HEK293 (cell line): ENCODE results near the gene TRIM46.
A peak's percentile ranks its signal among the peaks of the same experiment; 100 is the strongest.
"Not testable (repeated sequence)": the region's sequence is repeated elsewhere in the genome, so short reads cannot be mapped to it uniquely, and the experiment has no call there.

Experiments used
- CTCF ChIA-PET: fragments of 350-600 bp; formaldehyde crosslinking; extraction: SDS; loops from one replicate; lab custom pipeline; 2021; ENCODE audit warnings: antibody characterized with exemption; lab: Yijun Ruan, JAX
- POLR2A ChIA-PET: fragments of 300-600 bp; formaldehyde crosslinking; extraction: SDS; loops from one replicate; lab custom pipeline; 2020; ENCODE audit warnings: antibody characterized with exemption, inconsistent platforms; lab: Yijun Ruan, JAX
- H3K27ac ChIP-seq: fragments of 200-500 bp; sonication (Bioruptor generic); 2 replicates; pipeline ENCODE4 v1.5.1; 2014; ENCODE audit warnings: low read depth, low read length, control low read depth, inconsistent platforms; ENCODE audit errors: extremely low read depth
- H3K36me3 ChIP-seq, 2 experiments: fragments of 200-500 bp in 1 of 2; sonication (Bioruptor generic) in 1 of 2; 1 replicate in 1 of 2; 2 replicates in 1 of 2; pipeline ENCODE4 v1.5.1; 2014 to 2017; ENCODE audit warnings: inconsistent platforms in 2 of 2, low read length in 2 of 2; ENCODE audit not compliant: control insufficient read depth in 2 of 2, insufficient read depth in 1 of 2
- H3K4me1 ChIP-seq: fragments of 200-500 bp; sonication (Bioruptor generic); 2 replicates; pipeline ENCODE4 v1.5.1; 2014; ENCODE audit warnings: mild to moderate bottlenecking, low read length, inconsistent platforms; ENCODE audit not compliant: control insufficient read depth, insufficient read depth
- H3K4me3 ChIP-seq: 2 replicates; pipeline ENCODE4 v1.5.1; 2011; ENCODE audit warnings: low read depth, mild to moderate bottlenecking, control low read depth, low read length, moderate library complexity
- H3K9me3 ChIP-seq: fragments of 200-500 bp; sonication (Bioruptor generic); 2 replicates; pipeline ENCODE4 v1.5.1; 2014; ENCODE audit warnings: low read depth, low read length, inconsistent platforms; ENCODE audit not compliant: control insufficient read depth, insufficient read depth
- HOXD13 ChIP-seq: sonication (generic); formaldehyde crosslinking; IDR thresholded peaks from 2 replicates; pipeline ENCODE4 v1.8.0; 2022; ENCODE audit warnings: missing genetic modification reagents, borderline replicate concordance
- SP2 ChIP-seq: fragments of 450-650 bp; formaldehyde crosslinking; IDR thresholded peaks from 2 replicates; pipeline ENCODE4 v1.5.1; 2016; ENCODE audit warnings: missing biosample characterization, missing genetic modification characterization
- SP3 ChIP-seq: fragments of 450-650 bp; formaldehyde crosslinking; IDR thresholded peaks from 2 replicates; pipeline ENCODE4 v1.5.1; 2016; ENCODE audit warnings: missing biosample characterization, missing genetic modification characterization
- ZBTB7A ChIP-seq: fragments of 450-650 bp; formaldehyde crosslinking; IDR thresholded peaks from 2 replicates; pipeline ENCODE4 v1.5.1; 2016; ENCODE audit warnings: low read depth, missing biosample characterization, missing genetic modification characterization
- ZBTB8A ChIP-seq: fragments of 450-650 bp; formaldehyde crosslinking; IDR thresholded peaks from 2 replicates; pipeline ENCODE4 v1.5.1; 2016; ENCODE audit warnings: missing biosample characterization, missing genetic modification characterization
- ZFP69B ChIP-seq: fragments of 450-650 bp; formaldehyde crosslinking; IDR thresholded peaks from 2 replicates; pipeline ENCODE4 v1.5.1; 2016; ENCODE audit warnings: missing biosample characterization, missing genetic modification characterization
- ZNF114 ChIP-seq: fragments of 450-650 bp; formaldehyde crosslinking; IDR thresholded peaks from 2 replicates; pipeline ENCODE4 v1.5.0; 2017; ENCODE audit warnings: missing biosample characterization, missing genetic modification characterization
- ZNF274 ChIP-seq, 2 experiments: fragments of 200-500 bp in 1 of 2; fragments of 450-650 bp in 1 of 2; sonication (Bioruptor generic) in 1 of 2; formaldehyde crosslinking in 1 of 2; IDR thresholded peaks; 2 replicates each; pipeline versions ENCODE4 v1.5.1 to v1.6.1; 2014 to 2016; ENCODE audit warnings: borderline replicate concordance in 1 of 2, inconsistent platforms in 1 of 2, low read length in 1 of 2, missing biosample characterization in 1 of 2, missing genetic modification characterization in 1 of 2
- ZNF311 ChIP-seq: fragments of 450-650 bp; formaldehyde crosslinking; IDR thresholded peaks from 2 replicates; pipeline ENCODE4 v1.5.1; 2017; ENCODE audit warnings: missing biosample characterization, missing genetic modification characterization, borderline replicate concordance
- ZNF324 ChIP-seq: fragments of 450-650 bp; formaldehyde crosslinking; IDR thresholded peaks from 2 replicates; pipeline ENCODE4 v1.5.1; 2016; ENCODE audit warnings: missing biosample characterization, missing genetic modification characterization
- ZNF350 ChIP-seq: fragments of 450-650 bp; formaldehyde crosslinking; IDR thresholded peaks from 2 replicates; pipeline ENCODE4 v1.5.0; 2017; ENCODE audit warnings: missing biosample characterization, mild to moderate bottlenecking, missing genetic modification characterization
- ZNF416 ChIP-seq: fragments of 450-650 bp; formaldehyde crosslinking; IDR thresholded peaks from 2 replicates; pipeline ENCODE4 v1.5.1; 2016; ENCODE audit warnings: missing biosample characterization, missing genetic modification characterization
- ZNF514 ChIP-seq: fragments of 450-650 bp; formaldehyde crosslinking; IDR thresholded peaks from 2 replicates; pipeline ENCODE4 v1.5.1; 2016; ENCODE audit warnings: missing biosample characterization, missing genetic modification characterization
- ZNF654 ChIP-seq: fragments of 450-650 bp; formaldehyde crosslinking; IDR thresholded peaks from 2 replicates; pipeline ENCODE4 v1.5.1; 2016; ENCODE audit warnings: low read depth, missing biosample characterization, missing genetic modification characterization
- ZNF701 ChIP-seq: fragments of 450-650 bp; formaldehyde crosslinking; IDR thresholded peaks from 2 replicates; pipeline ENCODE4 v1.5.1; 2016; ENCODE audit warnings: missing biosample characterization, missing genetic modification characterization
- ZNF747 ChIP-seq: fragments of 450-650 bp; formaldehyde crosslinking; IDR thresholded peaks from 2 replicates; pipeline ENCODE4 v1.5.1; 2016; ENCODE audit warnings: missing biosample characterization, missing genetic modification characterization
- ZSCAN23 ChIP-seq: fragments of 450-650 bp; formaldehyde crosslinking; IDR thresholded peaks from 2 replicates; pipeline ENCODE4 v1.5.1; 2016; ENCODE audit warnings: missing biosample characterization, missing genetic modification characterization
- TF ChIP-seq, protein P1 (sequence below): fragments of 450-650 bp; formaldehyde crosslinking; IDR thresholded peaks from 2 replicates; pipeline ENCODE4 v1.5.1; 2016; ENCODE audit warnings: missing biosample characterization, missing genetic modification characterization
- TF ChIP-seq, protein P2 (sequence below): fragments of 450-650 bp; formaldehyde crosslinking; IDR thresholded peaks from 2 replicates; pipeline ENCODE4 v1.5.1; 2016; ENCODE audit warnings: missing biosample characterization, missing genetic modification characterization
- TF ChIP-seq, protein P3 (sequence below): fragments of 450-650 bp; formaldehyde crosslinking; IDR thresholded peaks from 2 replicates; pipeline ENCODE4 v1.5.1; 2016; ENCODE audit warnings: missing biosample characterization, missing genetic modification characterization
- TF ChIP-seq, protein P4 (sequence below): fragments of 450-650 bp; formaldehyde crosslinking; IDR thresholded peaks from 2 replicates; pipeline ENCODE4 v1.5.1; 2016; ENCODE audit warnings: missing biosample characterization, missing genetic modification characterization

The TRIM46 gene

DNA sequence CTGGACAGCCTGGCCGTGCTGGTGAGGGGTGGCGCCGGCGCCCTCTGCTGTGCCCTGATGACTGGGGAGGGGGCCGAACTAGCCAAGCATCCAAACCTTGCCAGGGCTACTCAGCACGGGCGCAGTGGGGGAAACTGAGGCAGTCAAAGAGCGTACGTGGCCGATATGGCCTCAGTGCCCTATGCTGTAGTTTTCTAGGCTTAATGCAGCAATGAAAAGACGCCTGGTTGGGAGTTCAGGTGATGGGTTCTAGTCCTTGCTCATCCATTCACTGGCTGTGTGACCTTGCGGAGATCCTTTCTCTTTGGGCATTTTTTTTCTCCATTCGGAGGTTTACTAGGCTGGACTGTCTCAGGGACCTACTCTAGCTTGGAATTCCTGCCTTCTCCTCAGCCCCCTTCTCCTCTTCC is 35.7 kb downstream of the TRIM46 start (continued):
- TF ChIP-seq, protein P1, sequence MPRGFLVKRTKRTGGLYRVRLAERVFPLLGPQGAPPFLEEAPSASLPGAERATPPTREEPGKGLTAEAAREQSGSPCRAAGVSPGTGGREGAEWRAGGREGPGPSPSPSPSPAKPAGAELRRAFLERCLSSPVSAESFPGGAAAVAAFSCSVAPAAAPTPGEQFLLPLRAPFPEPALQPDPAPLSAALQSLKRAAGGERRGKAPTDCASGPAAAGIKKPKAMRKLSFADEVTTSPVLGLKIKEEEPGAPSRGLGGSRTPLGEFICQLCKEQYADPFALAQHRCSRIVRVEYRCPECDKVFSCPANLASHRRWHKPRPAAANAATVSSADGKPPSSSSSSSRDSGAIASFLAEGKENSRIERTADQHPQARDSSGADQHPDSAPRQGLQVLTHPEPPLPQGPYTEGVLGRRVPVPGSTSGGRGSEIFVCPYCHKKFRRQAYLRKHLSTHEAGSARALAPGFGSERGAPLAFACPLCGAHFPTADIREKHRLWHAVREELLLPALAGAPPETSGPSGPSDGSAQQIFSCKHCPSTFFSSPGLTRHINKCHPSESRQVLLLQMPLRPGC (tag by site-specific recombination) = peak; percentile 37; the same call in 1 of the 2 replicates
- TF ChIP-seq, protein P2, sequence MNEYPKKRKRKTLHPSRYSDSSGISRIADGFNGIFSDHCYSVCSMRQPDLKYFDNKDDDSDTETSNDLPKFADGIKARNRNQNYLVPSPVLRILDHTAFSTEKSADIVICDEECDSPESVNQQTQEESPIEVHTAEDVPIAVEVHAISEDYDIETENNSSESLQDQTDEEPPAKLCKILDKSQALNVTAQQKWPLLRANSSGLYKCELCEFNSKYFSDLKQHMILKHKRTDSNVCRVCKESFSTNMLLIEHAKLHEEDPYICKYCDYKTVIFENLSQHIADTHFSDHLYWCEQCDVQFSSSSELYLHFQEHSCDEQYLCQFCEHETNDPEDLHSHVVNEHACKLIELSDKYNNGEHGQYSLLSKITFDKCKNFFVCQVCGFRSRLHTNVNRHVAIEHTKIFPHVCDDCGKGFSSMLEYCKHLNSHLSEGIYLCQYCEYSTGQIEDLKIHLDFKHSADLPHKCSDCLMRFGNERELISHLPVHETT = peak; percentile 97
- no peak for TF ChIP-seq HOXD13 (CRISPR knock-in tag)
- TF ChIP-seq ZBTB8A (tag by site-specific recombination) = 0 out of 2 replicates have a peak, but pooled peaks have one; percentile 2
- TF ChIP-seq SP3 (tag by site-specific recombination) = 0 out of 2 replicates have a peak, but pooled peaks have one; percentile 14
- no peak for TF ChIP-seq ZNF747
- TF ChIP-seq ZNF654 (tag by site-specific recombination) = no peak
- TF ChIP-seq ZNF324 (tag by site-specific recombination) = no peak
- TF ChIP-seq, protein P3, sequence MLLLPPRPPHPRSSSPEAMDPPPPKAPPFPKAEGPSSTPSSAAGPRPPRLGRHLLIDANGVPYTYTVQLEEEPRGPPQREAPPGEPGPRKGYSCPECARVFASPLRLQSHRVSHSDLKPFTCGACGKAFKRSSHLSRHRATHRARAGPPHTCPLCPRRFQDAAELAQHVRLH = 0 out of 2 replicates have a peak, but pooled peaks have one; percentile 61
- no peak for TF ChIP-seq ZNF701 (tag by site-specific recombination)
- TF ChIP-seq ZNF350 (tag by site-specific recombination) = no peak
- TF ChIP-seq ZSCAN23 (tag by site-specific recombination) = no peak
- no peak for TF ChIP-seq ZNF514 (tag by site-specific recombination)
- TF ChIP-seq ZNF416 (tag by site-specific recombination) = no peak
- TF ChIP-seq ZNF311 (tag by site-specific recombination) = no peak
- TF ChIP-seq ZFP69B = no peak
- TF ChIP-seq ZBTB7A = 0 out of 2 replicates have a peak, but pooled peaks have one; percentile 88
- TF ChIP-seq SP2 = no peak
- TF ChIP-seq ZNF114 (tag by site-specific recombination) = no peak

DNA sequence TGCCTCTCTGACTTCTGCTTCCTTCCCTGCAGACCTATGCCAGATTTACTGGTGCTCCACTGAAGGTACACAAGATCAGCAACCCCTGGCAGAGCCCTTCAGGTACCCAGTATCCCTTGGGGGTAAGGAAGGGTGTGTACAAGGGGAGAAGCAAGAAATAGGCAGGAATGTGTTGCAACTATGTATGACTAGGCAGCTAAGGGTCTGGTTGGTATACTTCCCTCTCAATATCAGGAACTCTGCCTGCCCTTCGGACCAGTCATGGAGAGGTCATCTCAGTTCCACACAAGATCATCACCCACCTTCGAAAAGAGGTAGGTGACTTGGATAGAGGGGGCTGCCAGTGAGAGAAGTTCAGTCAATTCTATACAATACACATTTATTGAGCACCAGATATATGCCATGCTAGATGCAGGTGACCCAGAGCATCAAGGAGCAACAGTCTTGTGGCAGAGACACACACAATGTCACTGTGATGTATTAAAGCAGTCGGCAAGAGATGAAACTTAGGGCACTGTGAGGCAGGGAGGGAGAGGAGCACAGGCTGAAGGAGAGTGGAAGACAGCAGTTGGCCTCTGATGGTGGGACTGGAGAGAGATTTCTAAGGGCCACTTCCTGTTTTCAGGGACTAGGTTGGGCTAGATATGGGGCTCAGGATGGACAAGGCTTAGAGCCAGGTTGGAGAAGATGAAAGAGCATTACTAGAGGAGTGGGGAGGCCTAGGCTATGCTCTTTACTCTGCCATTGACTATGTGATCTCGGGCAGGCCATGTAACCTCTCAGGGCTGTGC is 36.9 kb downstream of the TRIM46 start:
- POLR2A ChIA-PET = interaction anchor here (1.8 kb wide), 1 partner anchor 17 kb away, joined by 7 read pairs; no protein-coding TSS in a partner anchor
- TF ChIP-seq, protein P4, sequence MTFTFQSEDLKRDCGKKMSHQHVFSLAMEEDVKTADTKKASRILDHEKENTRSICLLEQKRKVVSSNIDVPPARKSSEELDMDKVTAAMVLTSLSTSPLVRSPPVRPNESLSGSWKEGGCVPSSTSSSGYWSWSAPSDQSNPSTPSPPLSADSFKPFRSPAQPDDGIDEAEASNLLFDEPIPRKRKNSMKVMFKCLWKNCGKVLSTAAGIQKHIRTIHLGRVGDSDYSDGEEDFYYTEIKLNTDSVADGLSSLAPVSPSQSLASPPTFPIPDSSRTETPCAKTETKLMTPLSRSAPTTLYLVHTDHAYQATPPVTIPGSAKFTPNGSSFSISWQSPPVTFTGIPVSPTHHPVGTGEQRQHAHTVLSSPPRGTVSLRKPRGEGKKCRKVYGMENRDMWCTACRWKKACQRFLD = no peak
- TF ChIP-seq ZNF274 (IDR thresholded peaks at IDR 0.05; ENCODE audit: low read length) = no peak
- TF ChIP-seq ZNF274 (tag by site-specific recombination; IDR thresholded peaks at IDR 0.05; ENCODE audit: borderline replicate concordance) = no peak
- no peaks in the 10 kb centered on the region for H3K9me3 ChIP-seq
- no peak overlapping the region for H3K4me3 ChIP-seq
- H3K36me3 ChIP-seq = peaks cover 0 to 32% of the 10 kb centered on the region in 2 experiments; a peak in 1 of 3 replicates
- CTCF ChIA-PET = no interaction called here
- peaks cover 4% of the 10 kb centered on the region for H3K4me1 ChIP-seq
- no peak overlapping the region for H3K27ac ChIP-seq

DNA sequence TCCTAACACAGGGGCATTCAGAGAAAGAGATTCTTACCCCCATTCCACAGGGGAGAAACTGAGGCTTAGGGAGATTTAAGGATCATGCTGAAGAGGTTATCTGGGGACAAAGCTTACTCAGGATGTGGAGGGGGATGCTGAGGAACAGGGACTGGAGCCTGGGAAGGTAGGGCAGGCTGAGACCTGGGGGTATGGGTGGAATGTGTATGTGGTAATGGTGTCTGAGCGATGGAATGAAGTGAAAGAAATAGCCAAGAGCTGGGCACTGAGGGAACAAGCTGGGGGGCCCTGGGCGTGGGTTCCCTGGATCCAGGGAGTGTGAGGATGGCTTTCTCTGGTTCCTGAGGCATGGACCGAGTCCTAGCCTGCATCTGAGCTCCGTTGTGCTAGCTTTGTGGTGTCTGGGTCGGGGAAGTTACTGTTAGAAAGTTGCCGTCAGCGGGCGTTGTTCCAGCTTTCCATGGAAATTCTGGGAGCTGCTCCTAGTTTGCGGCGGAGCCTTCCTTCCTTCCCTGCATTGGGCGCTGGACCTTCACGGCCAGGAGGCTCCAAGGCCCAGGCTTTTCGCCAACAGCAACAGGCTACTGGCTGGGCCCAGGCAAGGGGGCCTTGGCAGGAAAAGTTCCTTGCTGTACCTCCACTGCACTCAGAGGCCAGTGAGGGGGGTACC is 37.9 kb downstream of the TRIM46 start:
- H3K9me3 ChIP-seq, H3K4me1 ChIP-seq, H3K27ac ChIP-seq, CTCF ChIA-PET, H3K4me3 ChIP-seq, POLR2A ChIA-PET: not testable (repeated sequence)
- H3K36me3 ChIP-seq = peaks cover 0 to 41% of the 10 kb centered on the region in 2 experiments; a peak in 1 of 3 replicates

DNA sequence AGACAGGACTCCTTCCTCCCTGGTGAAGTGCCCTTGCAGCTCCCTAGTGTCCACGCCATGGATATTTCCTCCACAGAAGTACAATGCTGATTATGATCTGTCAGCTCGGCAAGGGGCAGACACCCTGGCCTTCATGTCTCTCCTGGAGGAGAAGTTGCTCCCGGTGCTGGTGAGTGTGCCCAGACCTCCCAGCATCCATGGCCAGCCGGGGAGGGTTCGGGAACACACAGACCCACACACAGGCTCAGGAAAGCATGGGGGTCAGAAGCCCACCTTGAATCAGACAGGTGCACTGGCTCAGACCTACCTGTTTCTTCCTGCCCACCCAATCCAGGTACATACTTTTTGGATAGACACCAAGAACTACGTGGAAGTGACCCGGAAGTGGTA is 38.4 kb downstream of the TRIM46 start:
- H3K4me3 ChIP-seq, H3K27ac ChIP-seq, POLR2A ChIA-PET, H3K9me3 ChIP-seq, H3K4me1 ChIP-seq, CTCF ChIA-PET: not testable (repeated sequence)
- peaks cover 0 to 43% of the 10 kb centered on the region in 2 experiments; a peak in 1 of 3 replicates for H3K36me3 ChIP-seq

DNA sequence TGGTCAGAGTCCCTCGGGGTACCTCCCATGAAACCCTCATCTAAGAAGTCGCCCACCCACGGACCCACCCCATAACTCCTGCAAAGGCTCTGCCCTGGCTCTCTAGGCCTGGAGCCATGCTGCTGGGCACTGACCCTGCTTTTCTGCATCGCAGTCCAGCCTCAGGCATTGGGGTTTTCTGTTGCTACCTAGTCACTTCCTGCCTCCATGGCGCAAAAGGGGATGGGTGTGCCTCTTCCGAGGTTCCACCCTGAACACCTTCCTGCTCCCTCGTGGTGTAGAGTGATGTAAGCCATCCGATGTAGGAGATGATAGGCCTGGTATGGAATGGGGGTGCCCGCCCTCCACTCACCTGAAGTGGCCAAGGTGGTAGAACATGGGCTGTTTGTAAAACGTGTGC is 41.1 kb downstream of the TRIM46 start:
- H3K27ac ChIP-seq, CTCF ChIA-PET, H3K4me3 ChIP-seq, H3K4me1 ChIP-seq, POLR2A ChIA-PET, H3K9me3 ChIP-seq: not testable (repeated sequence)
- H3K36me3 ChIP-seq = peaks cover 0 to 43% of the 10 kb centered on the region in 2 experiments; a peak in 1 of 3 replicates
